Spleen (tissue), 11 donors: Measurements from ENCODE around the gene CNIH2. TPM values are rescaled to one million over a fixed set of nuclear protein-coding genes. Genes with fewer than 3 reads are reported as not detected.

ENCODE experiments used
- DNase-seq: peaks from one replicate; pipeline ENCODE4 v3.0.0-alpha.2; 2020
- H3K27ac ChIP-seq, 8 donors: fragments of 200-600 bp; sonication (generic) in 7 of 8; 1 replicate in 4 of 8; 2 replicates in 4 of 8; pipeline versions ENCODE4 v1.5.0 to v1.8.0; 2016 to 2021; ENCODE audit warnings: inconsistent platforms in 4 of 8, mild to moderate bottlenecking in 4 of 8, moderate library complexity in 1 of 8
- H3K27me3 ChIP-seq, 7 donors: fragments of 200-600 bp; sonication (generic) in 6 of 7; replicated peaks in 1 of 7; 1 replicate in 4 of 7; 2 replicates in 3 of 7; pipeline versions ENCODE4 v1.5.0 to v1.8.0; 2016 to 2021; ENCODE audit warnings: inconsistent platforms in 3 of 7, mild to moderate bottlenecking in 1 of 7
- H3K36me3 ChIP-seq, 6 donors: fragments of 200-600 bp; sonication (generic) in 5 of 6; 1 replicate in 4 of 6; 2 replicates in 2 of 6; pipeline versions ENCODE4 v1.5.0 to v1.8.0; 2016 to 2021; ENCODE audit warnings: inconsistent platforms in 2 of 6
- H3K4me1 ChIP-seq, 6 donors: fragments of 200-600 bp; sonication (generic) in 5 of 6; 1 replicate in 3 of 6; 2 replicates in 3 of 6; pipeline versions ENCODE4 v1.5.0 to v1.8.0; 2016 to 2021; ENCODE audit warnings: inconsistent platforms in 3 of 6
- H3K4me3 ChIP-seq, 8 donors: fragments of 200-600 bp; sonication (generic) in 7 of 8; 1 replicate in 4 of 8; 2 replicates in 4 of 8; pipeline versions ENCODE4 v1.5.0 to v1.8.0; 2016 to 2021; ENCODE audit warnings: inconsistent platforms in 4 of 8, mild to moderate bottlenecking in 4 of 8, moderate library complexity in 2 of 8
- H3K9me3 ChIP-seq, 8 donors: fragments of 200-600 bp; sonication (generic) in 7 of 8; 1 replicate in 4 of 8; 2 replicates in 4 of 8; pipeline versions ENCODE4 v1.5.0 to v1.8.0; 2016 to 2021; ENCODE audit warnings: inconsistent platforms in 4 of 8
- CTCF ChIP-seq, 11 experiments: fragments of 200-600 bp in 7 of 11; fragments of 450-650 bp in 4 of 11; sonication (generic) in 4 of 11; IDR thresholded peaks in 8 of 11; conservative IDR thresholded peaks in 3 of 11; 1 replicate in 7 of 11; 2 replicates in 4 of 11; pipeline versions ENCODE4 v1.4.0 to v1.8.0; 2016 to 2021; ENCODE audit warnings: antibody characterized with exemption in 11 of 11, inconsistent platforms in 4 of 11, mild to moderate bottlenecking in 1 of 11
- POLR2A ChIP-seq, 3 donors: fragments of 450-650 bp; IDR thresholded peaks; one replicate each; pipeline ENCODE4 v1.5.1; 2017; ENCODE audit warnings: antibody characterized with exemption in 3 of 3, mild to moderate bottlenecking in 1 of 3
- POLR2AphosphoS5 ChIP-seq, 3 donors: sonication (generic); formaldehyde crosslinking; IDR thresholded peaks; one replicate each; pipeline ENCODE4 v1.5.1; 2017; ENCODE audit warnings: antibody characterized with exemption in 3 of 3
- WGBS, 5 donors: extraction: QIAGEN DNeasy Blood & Tissue Kit in 3 of 5; methylation state at CpG; one replicate each; pipeline versions ENCODE4 v1.1.5 to v1.1.7; 2013 to 2018; 5-methylcytosine and 5-hydroxymethylcytosine counted together
- intact Hi-C: fragments of 100-400 bp; cut with DNase I; formaldehyde crosslinking; loops from one replicate; pipeline ENCODE4 v1.15.0; 2023; ENCODE audit warnings: low total_unique reads
- polyA plus RNA-seq, 3 donors: library from polyadenylated mRNA; stranded (reverse); fragments of 200-250 nt; gene quantifications; one replicate each; pipeline ENCODE4 v1.2.1, GENCODE V29; 2013
- total RNA-seq, 7 donors: library from RNA; depleted of rRNA in 3 of 7; stranded (reverse); fragments of >200 nt in 3 of 7; fragmentation: NEBNext Ultra II Directional in 4 of 7; extraction: Animal tissue kit (Norgen Biotek cat#: 25700) in 4 of 7; gene quantifications; one replicate each; pipeline versions ENCODE4 v1.1.0 to v1.2.1, GENCODE V29; 2016 to 2021
- donor health status: healthy with polysubstance abuse.
- donor health status: DM: no; HTN: no; CAD: no; lungs with moderate emphysema.
- donor health status: DM: no; HTN: no; CAD: no.
- donor health status: Bipolar disorder and iron deficiency.
- donor health status: healthy.
- donor health status: DM: no; HTN: no; CAD: no.
- donor health status: DM: yes; HTN: yes; CAD: no.

Gene CNIH2
- total and polyA plus RNA-seq, 10 donors, result 0.20 to 1.9 (median 0.77) TPM; not detected in 2

DNA sequence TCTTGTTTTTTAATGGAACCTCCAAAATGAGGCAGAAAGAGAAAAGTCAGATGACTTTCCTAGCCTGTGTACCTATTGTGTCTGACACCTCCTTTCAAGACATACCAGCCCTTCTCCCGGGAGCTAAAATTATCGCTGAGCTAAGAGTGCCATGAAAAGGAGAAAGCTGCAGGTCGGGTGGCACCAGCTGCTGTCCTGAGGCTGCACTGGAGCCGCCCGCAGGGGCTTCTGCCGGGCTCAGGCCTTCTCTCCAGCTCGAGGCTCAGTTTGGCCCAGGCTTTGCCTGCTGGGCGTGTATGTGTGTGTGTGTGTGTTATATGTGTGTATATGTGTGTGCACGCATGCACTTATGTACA, 37.2 kb upstream of the CNIH2 start:
- H3K36me3 ChIP-seq, result peaks cover 0 to 100% (median 77%) of the 10 kb centered on the region in 6 donors
- WGBS, 5 donors, result 88 to 94% (median 90%) methylated on average over 9 of the region's 9 CpGs
- peaks cover 0 to 30% (median 10%) of the 10 kb centered on the region in 6 donors for H3K4me1 ChIP-seq

GRCh38 chr11:66242095-66242765, 35.7 kb upstream of the CNIH2 start:
- peaks cover 0 to 100% (median 67%) of the 10 kb centered on the region in 6 donors for H3K36me3 ChIP-seq
- intact Hi-C loops, result no loop called here
- H3K4me1 ChIP-seq, result peaks cover 0 to 30% (median 10%) of the 10 kb centered on the region in 6 donors
- no peak for DNase-seq
- H3K9me3 ChIP-seq, result no peaks in the 10 kb centered on the region
- peak overlapping the region in 3 of 8 donors; percentile 0 to 20 (median 1) for H3K27ac ChIP-seq
- no peak overlapping the region for H3K4me3 ChIP-seq
- 56 to 73% (median 67%) methylated on average over 5 to 14 of the region's 14 CpGs for WGBS, 5 donors
- H3K27me3 ChIP-seq, result no peaks in the 10 kb centered on the region
- TF ChIP-seq POLR2AphosphoS5 (IDR thresholded peaks at IDR 0.05) (peak in 2 of 3 donors; percentile 19 to 39), POLR2A (IDR thresholded peaks at IDR 0.05) (no peak)

More for the DNA sequence above, 37.2 kb upstream of the CNIH2 start:
- no peak for TF ChIP-seq CTCF (IDR thresholded peaks at IDR 0.05 in 8 of 11, conservative IDR thresholded peaks at IDR 0.05 in 3 of 11)
- no peak for TF ChIP-seq POLR2A (IDR thresholded peaks at IDR 0.05)
- TF ChIP-seq POLR2AphosphoS5 (IDR thresholded peaks at IDR 0.05), result no peak
- intact Hi-C loops, result no loop called here
- no peak overlapping the region for H3K27ac ChIP-seq
- H3K27me3 ChIP-seq, result no peaks in the 10 kb centered on the region
- H3K9me3 ChIP-seq, result no peaks in the 10 kb centered on the region
- DNase-seq, result no peak
- no peak overlapping the region for H3K4me3 ChIP-seq

DNA sequence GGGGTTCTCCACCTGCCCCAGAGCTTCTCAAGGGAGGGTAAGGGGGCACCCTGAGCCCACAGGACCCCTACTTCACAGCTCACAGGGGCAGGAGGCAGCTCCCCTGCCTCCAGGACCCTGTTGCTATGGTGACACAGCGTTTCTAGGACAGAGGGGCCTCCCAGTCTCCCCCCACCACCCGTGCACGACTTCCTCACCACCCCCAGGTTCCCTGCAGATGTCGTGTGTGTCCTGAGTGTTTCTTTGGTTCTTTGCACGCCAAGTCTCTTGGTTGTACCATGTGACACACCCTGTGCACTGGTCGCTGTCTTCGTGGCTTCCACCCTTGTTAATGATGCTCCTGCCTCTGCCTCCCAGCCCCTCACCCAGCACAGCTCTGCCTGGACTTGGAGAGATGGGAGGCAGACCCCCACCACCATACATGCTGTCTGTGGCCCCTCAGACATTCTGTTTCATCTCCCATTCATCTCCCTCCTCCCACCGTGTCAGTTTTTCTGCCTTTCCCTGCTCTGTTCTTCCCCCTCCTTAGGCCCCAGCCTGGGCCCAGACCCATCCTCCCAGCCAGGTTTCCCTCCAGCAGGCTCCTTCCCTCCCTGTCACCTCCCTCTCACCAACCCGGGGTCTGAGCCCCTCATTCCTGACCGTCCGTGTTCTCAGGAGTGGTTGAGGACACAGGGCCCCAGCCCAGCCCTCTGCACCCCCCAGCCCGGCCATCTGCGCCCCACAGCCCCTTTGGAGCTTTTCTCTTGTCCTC, 34.0 kb upstream of the CNIH2 start:
- DNase-seq, result no peak
- Histone ChIP-seq H3K9me3 (no peaks in the 10 kb centered on the region), H3K4me3 (no peak overlapping the region), H3K27ac (no peak overlapping the region), H3K36me3 (peaks cover 0 to 91% (median 57%) of the 10 kb centered on the region in 6 donors), H3K27me3 (no peaks in the 10 kb centered on the region), H3K4me1 (peaks cover 0 to 28% (median 10%) of the 10 kb centered on the region in 6 donors)
- no peak for TF ChIP-seq CTCF (IDR thresholded peaks at IDR 0.05 in 8 of 11, conservative IDR thresholded peaks at IDR 0.05 in 3 of 11)
- no peak for TF ChIP-seq POLR2AphosphoS5 (IDR thresholded peaks at IDR 0.05)
- no peak for TF ChIP-seq POLR2A (IDR thresholded peaks at IDR 0.05)
- 65 to 78% (median 72%) methylated on average over 13 of the region's 13 CpGs for WGBS, 5 donors
- intact Hi-C loops, result no loop called here

GRCh38 chr11:66247295-66247694, 30.7 kb upstream of the CNIH2 start:
- no peak overlapping the region for H3K4me3 ChIP-seq
- H3K36me3 ChIP-seq, result peaks cover 0 to 77% (median 27%) of the 10 kb centered on the region in 6 donors
- 89 to 96% (median 95%) methylated on average over 4 of the region's 4 CpGs for WGBS, 5 donors
- no peaks in the 10 kb centered on the region for H3K27me3 ChIP-seq
- H3K4me1 ChIP-seq, result peaks cover 0 to 11% (median 3%) of the 10 kb centered on the region in 6 donors
- TF ChIP-seq POLR2A (IDR thresholded peaks at IDR 0.05), result no peak
- TF ChIP-seq CTCF (IDR thresholded peaks at IDR 0.05 in 8 of 11, conservative IDR thresholded peaks at IDR 0.05 in 3 of 11), result no peak
- no peak for TF ChIP-seq POLR2AphosphoS5 (IDR thresholded peaks at IDR 0.05)
- no peaks in the 10 kb centered on the region for H3K9me3 ChIP-seq
- intact Hi-C loops, result no loop called here
- no peak overlapping the region for H3K27ac ChIP-seq
- DNase-seq, result no peak
